AG08396 (cell line): ENCODE data around the gene FAM193B.

Experiments
- DNase-seq: peaks from one replicate; pipeline ENCODE4 v3.0.0; 2012; ENCODE audit warnings: low spot score, mixed read lengths

The FAM193B gene

DNA sequence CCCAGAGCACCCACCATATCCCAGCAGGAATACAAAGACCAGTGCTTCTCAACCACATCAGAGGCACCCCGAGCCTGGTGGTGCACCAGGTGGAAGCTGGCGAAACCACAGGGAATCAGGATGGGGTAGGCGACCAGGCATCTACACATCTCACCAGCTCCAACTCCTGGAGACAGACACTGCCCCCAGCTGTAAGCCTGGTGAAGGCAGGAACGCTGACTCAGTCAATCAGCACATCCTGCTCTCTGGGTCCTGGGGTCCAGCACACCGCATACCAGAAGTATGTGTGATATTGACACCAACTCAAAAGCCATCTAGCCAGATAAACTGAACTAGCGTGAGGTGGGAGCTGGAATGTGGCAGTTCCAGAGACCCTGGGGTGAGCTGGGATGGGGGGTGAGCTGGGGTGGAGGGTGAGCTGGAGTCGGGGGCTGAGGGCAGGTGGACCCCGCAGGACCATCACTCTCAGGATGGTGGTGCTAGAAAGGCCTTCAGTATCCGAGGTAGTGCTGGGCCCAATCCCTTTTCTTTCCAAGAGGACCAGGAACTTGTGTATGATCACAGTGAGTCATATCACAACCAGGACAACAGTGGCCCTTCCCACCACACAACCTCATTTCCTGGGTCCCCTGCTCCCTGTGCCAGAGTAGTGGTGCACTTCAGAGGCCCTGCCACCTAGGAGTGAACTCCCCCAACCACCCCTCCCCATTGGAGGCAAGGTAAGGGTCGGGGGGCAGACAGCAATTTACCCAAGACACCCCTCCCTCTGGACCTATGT, 83.4 kb downstream of the FAM193B start:
- DNase-seq, result peak; percentile 61
